Mesothelial cell of epicardium (in vitro differentiated cells): ENCODE data around the gene DGKD. TPM values are rescaled to one million over a fixed set of nuclear protein-coding genes. Genes with fewer than 3 reads are reported as not detected.

Source experiments
- DNase-seq, 2 experiments: peaks; one replicate each; pipeline ENCODE4 v3.0.0; 2021; ENCODE audit warnings: low spot score in 2 of 2; ENCODE audit not compliant: unreplicated experiment in 2 of 2
- H3K27ac Mint-ChIP-seq: 2 replicates; pipeline ENCODE4 v1.8.0; 2021; ENCODE audit warnings: mixed read lengths
- H3K27me3 Mint-ChIP-seq: 2 replicates; pipeline ENCODE4 v1.8.0; 2021; ENCODE audit warnings: low read depth, mixed read lengths
- H3K36me3 Mint-ChIP-seq: 2 replicates; pipeline ENCODE4 v1.8.0; 2021; ENCODE audit warnings: mixed read lengths
- H3K4me1 Mint-ChIP-seq: 2 replicates; pipeline ENCODE4 v1.8.0; 2021; ENCODE audit warnings: mixed read lengths
- H3K4me3 Mint-ChIP-seq: 2 replicates; pipeline ENCODE4 v1.8.0; 2021; ENCODE audit warnings: mild to moderate bottlenecking, moderate library complexity, mixed read lengths
- H3K9me3 Mint-ChIP-seq: 2 replicates; pipeline ENCODE4 v1.8.0; 2021; ENCODE audit warnings: mixed read lengths
- total RNA-seq: library from RNA; stranded (reverse); gene quantifications from 3 replicates; pipeline ENCODE4 v1.2.1, GENCODE V29; 2021
- TF ChIP-seq, protein P1 (sequence below): fragments of 200-600 bp; sonication (generic); IDR thresholded peaks from one replicate; pipeline ENCODE4 v1.5.0; 2021; ENCODE audit warnings: antibody characterized with exemption; ENCODE audit not compliant: unreplicated experiment

Gene DGKD
- total RNA-seq, 1 donor from 2014 or later: 64.5 TPM

DNA sequence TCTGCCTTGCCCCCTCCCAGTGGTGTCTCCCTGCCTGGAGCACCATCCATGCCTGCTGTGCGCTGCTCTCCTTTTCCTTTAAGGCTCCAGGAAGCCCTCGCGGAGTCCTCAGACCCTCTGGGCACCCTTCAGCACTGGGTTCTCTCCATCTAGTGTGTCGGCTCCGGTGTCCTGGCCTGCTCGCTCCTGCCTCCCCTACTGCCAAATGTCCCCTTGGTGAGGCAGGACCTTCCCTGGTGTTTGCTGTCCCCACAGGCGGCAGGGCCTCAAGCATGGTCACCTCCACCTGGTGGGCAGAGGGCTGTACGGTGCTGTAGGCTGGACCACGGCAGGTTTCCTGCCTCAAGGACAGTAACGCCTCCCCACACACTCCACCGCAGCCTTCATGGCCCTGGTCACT is 90.2 kb downstream of the DGKD start:
- Mint-ChIP-seq H3K4me1 (no peaks in the 10 kb centered on the region), H3K27me3 (no peaks in the 10 kb centered on the region), H3K27ac (no peak overlapping the region), H3K36me3 (peaks cover 6% of the 10 kb centered on the region), H3K4me3 (no peak overlapping the region), H3K9me3 (no peaks in the 10 kb centered on the region)
- TF ChIP-seq, protein P1, sequence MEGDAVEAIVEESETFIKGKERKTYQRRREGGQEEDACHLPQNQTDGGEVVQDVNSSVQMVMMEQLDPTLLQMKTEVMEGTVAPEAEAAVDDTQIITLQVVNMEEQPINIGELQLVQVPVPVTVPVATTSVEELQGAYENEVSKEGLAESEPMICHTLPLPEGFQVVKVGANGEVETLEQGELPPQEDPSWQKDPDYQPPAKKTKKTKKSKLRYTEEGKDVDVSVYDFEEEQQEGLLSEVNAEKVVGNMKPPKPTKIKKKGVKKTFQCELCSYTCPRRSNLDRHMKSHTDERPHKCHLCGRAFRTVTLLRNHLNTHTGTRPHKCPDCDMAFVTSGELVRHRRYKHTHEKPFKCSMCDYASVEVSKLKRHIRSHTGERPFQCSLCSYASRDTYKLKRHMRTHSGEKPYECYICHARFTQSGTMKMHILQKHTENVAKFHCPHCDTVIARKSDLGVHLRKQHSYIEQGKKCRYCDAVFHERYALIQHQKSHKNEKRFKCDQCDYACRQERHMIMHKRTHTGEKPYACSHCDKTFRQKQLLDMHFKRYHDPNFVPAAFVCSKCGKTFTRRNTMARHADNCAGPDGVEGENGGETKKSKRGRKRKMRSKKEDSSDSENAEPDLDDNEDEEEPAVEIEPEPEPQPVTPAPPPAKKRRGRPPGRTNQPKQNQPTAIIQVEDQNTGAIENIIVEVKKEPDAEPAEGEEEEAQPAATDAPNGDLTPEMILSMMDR: no peak
- DNase-seq: no peak

DNA sequence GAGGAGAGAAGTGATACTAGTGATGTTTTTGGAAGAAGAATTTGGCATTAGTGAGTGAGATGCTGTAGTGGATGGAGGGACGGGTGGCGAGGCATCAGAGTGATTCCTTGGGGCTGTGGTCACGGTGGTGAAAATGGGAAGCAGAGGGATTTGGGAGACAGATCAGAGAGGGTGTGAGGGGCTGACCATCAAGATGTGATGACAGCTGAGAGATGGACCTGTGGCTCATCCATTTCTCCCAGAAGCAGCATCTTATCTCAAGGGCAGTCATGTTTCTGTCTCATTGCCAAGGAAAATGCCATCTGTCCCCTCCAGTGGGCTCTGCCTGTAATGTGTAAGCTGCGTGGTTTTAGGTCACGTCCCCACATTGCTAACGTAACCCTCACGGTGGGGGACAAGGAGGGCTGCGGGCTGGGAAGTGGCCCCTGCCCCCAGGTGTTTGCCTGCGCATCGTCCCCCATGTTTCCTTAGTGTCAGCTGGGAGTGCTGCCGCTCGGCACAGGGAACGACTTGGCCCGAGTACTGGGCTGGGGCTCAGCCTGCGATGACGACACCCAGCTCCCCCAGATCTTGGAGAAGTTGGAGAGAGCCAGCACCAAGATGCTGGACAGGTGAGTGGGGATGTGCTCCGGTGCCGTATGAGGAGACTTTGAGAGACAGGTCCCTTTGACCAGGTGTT is 91.0 kb downstream of the DGKD start:
- TF ChIP-seq, protein P1: no peak
- H3K9me3 Mint-ChIP-seq: no peaks in the 10 kb centered on the region
- no peak for DNase-seq
- H3K4me1 Mint-ChIP-seq: no peaks in the 10 kb centered on the region
- no peaks in the 10 kb centered on the region for H3K27me3 Mint-ChIP-seq
- no peak overlapping the region for H3K4me3 Mint-ChIP-seq
- H3K27ac Mint-ChIP-seq: no peak overlapping the region
- H3K36me3 Mint-ChIP-seq: peaks cover 7% of the 10 kb centered on the region

DNA sequence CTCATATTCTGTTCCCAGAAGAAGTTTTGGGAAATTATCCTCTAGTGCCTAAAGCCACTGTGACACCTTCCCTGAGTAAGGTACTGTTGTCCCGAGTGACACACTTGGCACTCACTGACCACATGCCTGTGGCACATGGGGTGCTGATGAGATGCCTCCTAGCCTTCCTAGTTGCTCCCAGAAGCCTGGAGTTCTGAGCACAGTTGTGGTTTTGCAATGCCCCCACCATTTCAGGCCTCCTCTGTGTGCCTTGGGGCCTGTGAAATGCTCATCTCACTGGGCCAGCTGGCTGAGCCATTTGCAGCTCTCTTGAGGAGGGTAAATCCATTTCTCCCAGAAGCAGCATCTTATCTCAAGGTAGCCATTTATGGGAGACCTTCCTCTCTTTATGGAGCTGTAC is 91.8 kb downstream of the DGKD start:
- no peak for DNase-seq
- Mint-ChIP-seq H3K36me3 (peaks cover 7% of the 10 kb centered on the region), H3K4me1 (no peaks in the 10 kb centered on the region), H3K27me3 (no peaks in the 10 kb centered on the region), H3K4me3 (no peak overlapping the region), H3K27ac (no peak overlapping the region), H3K9me3 (no peaks in the 10 kb centered on the region)
- TF ChIP-seq, protein P1: no peak

DNA sequence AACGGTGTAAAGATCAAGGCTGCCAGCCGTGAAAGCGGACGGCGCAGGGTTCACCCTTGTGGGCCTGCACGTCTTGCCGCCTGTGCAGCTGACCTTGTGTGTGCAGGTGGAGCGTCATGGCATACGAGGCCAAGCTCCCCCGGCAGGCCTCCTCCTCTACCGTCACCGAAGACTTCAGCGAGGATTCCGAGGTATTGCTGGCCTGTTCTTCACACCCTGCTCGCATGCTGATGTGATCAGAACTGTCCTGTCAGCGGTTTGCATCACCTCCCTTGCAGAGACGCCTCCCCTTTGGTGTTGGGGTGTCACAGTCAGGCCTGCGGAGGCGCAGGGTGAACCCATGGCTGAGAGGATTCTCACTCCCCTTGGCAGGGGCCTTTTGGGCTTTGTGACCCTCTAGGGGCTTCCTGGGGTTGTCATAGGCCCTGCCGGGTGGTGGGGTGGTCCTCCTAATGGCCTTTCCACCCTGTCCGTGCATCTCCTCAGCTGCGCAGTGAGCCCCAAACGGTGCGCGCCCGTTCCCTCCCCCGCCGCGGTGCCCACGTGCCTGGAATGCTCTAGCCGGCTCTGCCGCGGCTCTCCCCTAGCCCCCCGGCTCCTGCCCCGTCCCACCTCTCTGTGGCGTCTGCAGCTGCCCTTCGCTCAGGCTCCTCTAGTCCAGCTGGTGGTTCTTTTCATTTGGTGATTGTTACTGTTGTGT is 92.5 kb downstream of the DGKD start:
- Mint-ChIP-seq H3K27ac (no peak overlapping the region), H3K27me3 (no peaks in the 10 kb centered on the region), H3K9me3 (no peaks in the 10 kb centered on the region), H3K4me1 (no peaks in the 10 kb centered on the region), H3K4me3 (no peak overlapping the region), H3K36me3 (peaks cover 7% of the 10 kb centered on the region)
- TF ChIP-seq, protein P1: no peak
- DNase-seq: no peak

DNA sequence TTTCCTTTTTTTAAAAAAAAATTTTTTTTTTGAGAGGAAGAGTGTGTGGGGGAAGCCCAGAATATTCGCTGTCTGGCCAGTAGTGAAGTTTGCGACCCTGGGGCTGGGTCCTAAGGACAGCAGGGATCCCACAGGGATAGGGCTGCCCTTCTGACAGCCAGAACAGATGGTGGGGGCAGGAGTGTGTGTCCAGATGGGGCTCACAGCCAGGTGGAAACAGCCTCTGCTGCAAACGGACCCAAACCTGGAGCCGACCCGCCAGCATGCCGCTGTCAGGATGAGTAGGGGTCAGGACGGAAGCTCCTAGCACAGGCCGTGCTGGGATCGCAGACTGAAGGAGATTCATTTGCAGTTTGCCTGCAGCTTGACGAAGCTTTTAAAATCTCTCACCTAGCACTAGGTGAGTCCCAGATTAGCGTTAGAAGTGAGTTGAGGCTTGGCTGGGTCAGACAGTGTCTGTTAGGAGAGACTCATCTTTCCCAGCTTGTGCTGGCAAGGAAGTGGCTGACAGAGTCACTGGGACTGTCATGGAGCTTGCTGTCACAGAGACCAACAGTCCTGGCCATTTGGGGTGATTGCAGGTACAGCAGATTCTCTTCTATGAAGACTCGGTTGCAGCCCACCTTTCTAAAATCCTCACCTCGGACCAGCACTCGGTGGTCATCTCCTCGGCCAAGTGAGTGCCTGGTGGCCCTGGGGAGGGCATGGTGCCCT is 93.4 kb downstream of the DGKD start:
- Mint-ChIP-seq H3K27me3 (no peaks in the 10 kb centered on the region), H3K27ac (no peak overlapping the region), H3K4me1 (no peaks in the 10 kb centered on the region), H3K36me3 (peaks cover 12% of the 10 kb centered on the region), H3K4me3 (no peak overlapping the region), H3K9me3 (no peaks in the 10 kb centered on the region)
- no peak for DNase-seq
- TF ChIP-seq, protein P1: no peak
